Endometrium (tissue), 2 donors: Measurements from ENCODE around the gene NBEA.
"Not testable (repeated sequence)": the region's sequence is repeated elsewhere in the genome, so short reads cannot be mapped to it uniquely, and the experiment has no call there.

Experiments
- FAIRE-seq: peaks from 2 replicates; lab custom pipeline; 2012; peaks lifted over from hg19 to GRCh38; lab: Jason Lieb, UNC
- donor health status: control.
- donor health status: control.

NBEA gene

DNA sequence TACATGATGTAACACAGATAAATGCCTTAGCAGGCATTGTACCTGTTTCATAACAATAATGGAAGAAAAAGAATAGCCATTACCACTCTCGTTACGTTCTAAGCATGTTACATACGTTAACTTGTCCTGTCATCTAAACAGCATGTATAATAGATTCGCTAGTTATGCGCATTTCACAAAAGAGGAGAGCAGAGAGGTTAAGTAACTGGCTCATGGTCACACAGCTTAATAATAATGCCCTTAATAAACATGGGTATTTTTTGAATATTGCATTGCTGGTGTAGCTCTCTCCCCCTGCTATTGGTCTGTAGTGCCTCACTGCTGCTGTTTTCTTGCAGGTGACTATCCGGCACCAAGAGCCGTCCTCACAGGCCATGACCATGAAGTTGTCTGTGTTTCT is 722.7 kb downstream of the NBEA start:
- FAIRE-seq = no peak

DNA sequence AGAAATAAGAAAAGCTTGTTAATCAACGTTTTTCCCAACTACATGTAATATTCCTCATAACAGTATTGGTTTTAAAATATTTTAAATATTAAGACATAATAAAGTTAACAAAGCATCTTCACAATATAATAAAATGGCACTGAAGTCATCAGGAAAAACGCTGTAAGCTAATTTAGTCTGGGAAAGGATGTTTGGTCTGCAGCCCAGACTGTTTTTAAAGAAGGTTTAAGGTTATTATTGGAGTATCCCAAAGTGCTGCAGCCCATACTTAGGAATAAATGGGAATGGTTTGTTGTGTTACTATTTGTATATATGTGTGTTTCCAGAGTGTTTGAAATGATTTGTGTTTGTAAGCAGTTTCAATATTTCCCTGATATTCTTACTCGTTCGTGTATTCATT is 727.3 kb downstream of the NBEA start:
- FAIRE-seq = no peak

GRCh38 chr13:35672611-35673010 is 730.5 kb downstream of the NBEA start:
- peak; percentile 31 for FAIRE-seq

GRCh38 chr13:35675651-35676050 is 733.6 kb downstream of the NBEA start:
- FAIRE-seq = no peak

DNA sequence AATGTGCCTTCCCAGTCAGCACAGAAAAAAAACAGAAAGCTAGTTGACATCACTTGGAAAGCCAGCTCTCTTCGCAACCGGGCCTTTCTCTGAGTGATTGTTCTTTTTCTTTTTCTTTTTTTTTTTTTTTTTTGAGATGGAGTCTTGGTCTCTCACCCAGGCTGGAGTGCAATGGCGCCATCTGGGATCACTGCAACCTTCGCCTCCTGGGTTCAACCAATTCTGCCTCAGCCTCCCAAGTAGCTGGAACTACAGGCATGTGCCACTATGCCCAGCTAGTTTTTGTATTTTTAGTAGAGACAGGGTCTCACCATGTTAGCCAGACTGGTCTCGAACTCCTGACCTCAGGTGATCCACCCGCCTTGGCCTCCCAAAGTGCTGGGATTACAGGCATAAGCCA is 735.8 kb downstream of the NBEA start:
- not testable (repeated sequence) for FAIRE-seq

GRCh38 chr13:35681685-35682084 is 739.6 kb downstream of the NBEA start:
- no peak for FAIRE-seq

- FAIRE-seq = no peak
Measured at GRCh38 chr13:35684432-35684831, 742.4 kb downstream of the NBEA start.

- FAIRE-seq = no peak
Measured at GRCh38 chr13:35687336-35687735, 745.3 kb downstream of the NBEA start.

GRCh38 chr13:35690581-35691207 is 748.6 kb downstream of the NBEA start:
- FAIRE-seq = no peak

DNA sequence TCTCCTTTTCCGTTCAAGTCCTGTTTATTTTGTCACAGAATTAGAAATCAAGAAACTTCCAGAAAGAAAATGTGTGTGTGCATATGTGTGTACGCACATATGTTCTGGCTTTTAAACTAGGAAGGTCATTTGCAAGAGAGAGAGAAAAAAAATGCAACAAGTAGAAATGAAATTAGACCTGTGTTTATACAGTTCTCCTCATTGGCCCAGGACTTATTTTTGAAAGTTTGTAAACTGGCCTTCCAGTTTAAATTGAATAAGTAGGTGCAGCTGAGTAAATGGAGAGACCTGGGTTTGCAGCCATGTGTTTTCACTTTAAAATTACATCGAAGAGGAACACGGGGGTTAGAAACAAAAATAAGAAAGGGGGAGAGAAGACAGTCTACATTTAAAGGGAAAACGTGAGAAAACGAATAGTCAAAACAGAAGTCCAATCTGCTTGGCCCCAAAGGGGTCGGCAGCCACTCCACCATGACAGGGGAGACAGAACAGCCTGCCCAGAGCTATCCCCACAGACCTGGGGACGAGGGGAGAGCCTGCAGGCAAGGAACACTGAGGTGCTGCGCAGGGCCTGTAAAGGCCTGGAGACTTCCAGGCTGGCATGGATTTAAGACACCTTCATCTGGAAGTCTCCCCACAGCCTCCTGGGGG is 751.2 kb downstream of the NBEA start:
- no peak for FAIRE-seq

GRCh38 chr13:35694031-35694430 is 752.0 kb downstream of the NBEA start:
- no peak for FAIRE-seq

DNA sequence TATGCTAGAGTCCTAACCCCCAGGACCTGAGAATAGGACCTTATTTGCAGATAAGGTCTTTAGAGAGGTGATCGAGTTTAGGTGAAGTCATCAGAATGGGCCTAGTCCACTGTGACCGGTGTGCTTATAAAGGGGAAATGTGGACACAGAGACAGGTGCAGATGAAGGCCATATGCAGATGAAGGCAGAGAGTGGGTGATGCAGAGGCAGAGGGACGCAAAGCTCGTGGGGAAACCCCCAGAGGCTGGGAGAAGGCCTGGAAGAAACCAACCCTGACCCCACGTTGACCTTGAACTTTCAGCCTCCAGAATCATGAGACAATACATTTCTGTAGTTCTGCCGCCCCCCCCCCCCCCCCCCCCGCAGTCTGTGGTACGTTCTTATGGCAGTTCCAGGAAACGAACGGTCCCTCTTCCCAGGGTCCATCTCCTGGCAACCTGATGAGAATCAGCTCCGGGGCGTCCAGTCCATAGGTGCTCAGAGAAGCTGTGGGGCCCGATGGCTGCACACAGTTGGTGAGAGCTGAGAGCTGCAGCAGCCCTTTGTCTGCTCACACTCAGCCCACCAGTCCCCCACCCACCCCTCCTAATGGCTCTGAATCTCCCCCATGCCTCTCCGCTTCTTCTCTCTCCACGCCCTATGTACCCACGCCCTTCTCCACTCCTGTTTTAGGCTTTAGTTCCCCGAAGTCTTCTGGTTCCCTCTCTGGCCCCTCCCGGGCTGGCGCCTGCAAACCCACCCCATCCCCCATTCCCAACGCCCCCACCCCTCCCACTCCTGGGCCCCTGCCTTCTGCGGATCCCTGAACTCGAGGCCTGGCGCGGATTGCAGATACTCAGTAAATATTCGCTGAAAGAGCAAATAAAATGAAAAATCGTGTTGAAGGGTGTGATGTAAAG is 752.7 kb downstream of the NBEA start:
- FAIRE-seq = no peak

- no peak for FAIRE-seq
Measured at GRCh38 chr13:35695448-35695770, 753.3 kb downstream of the NBEA start.

DNA sequence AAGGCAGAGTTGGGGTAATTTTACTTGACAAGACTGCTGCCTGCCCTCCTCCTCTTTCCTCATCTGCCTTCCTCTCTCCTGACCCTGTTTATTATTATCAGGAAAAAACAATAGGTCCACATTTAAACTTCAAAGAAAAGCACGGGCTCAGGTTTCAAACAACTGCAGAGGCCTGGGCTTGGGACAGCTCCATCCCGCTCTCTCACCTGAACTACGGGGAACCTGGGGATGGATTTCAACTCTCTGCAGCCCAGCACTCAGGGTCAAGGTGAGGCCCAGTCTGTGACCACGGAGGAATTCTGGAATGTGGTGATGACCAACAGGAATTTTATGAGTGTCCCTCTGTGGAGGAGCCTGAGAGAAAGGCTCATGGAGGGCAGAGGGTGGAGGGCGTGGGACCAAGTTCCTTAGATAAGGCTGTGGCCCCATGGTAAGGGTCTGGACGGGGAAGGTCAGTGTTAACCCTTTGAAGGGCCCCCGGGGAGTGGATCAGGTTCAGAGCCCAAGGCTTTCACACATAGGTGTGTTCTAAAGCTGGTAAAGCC is 755.2 kb downstream of the NBEA start:
- no peak for FAIRE-seq

DNA sequence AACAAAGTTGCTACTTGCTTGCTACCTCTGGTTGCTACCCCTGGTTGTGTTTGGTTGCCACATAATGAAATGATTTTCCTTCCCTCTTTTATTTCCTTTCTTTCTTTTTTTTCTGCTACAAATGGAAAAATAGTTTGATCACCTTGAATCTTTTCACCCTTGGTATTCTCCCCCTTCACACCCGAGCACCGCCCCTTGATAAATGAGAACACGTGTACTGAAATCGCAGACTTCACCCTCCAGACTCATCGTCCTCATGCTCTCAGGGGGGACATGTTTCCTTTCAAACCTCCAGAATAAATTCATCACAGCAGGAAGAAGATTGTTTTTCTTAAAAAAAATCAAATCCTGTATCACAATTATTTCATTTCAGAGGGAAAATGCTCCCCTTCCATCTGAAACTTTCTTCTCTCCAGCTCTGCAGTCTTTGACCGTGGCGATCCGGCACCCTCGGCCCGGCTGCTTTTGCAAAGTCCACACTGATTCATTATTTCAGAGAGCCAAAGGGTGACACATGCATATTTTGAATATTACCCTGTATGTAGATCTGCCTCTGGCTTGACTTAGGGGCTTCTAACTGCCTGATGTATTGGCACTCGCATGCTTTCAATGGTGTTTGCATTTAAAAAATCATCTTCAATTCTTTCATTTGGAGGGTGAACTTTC is 757.0 kb downstream of the NBEA start:
- FAIRE-seq = no peak

GRCh38 chr13:35699825-35700510 is 757.9 kb downstream of the NBEA start:
- FAIRE-seq = no peak

- no peak for FAIRE-seq
Measured at GRCh38 chr13:35700671-35701070, 758.6 kb downstream of the NBEA start.

- no peak for FAIRE-seq
Measured at GRCh38 chr13:35702316-35702715, 760.2 kb downstream of the NBEA start.

DNA sequence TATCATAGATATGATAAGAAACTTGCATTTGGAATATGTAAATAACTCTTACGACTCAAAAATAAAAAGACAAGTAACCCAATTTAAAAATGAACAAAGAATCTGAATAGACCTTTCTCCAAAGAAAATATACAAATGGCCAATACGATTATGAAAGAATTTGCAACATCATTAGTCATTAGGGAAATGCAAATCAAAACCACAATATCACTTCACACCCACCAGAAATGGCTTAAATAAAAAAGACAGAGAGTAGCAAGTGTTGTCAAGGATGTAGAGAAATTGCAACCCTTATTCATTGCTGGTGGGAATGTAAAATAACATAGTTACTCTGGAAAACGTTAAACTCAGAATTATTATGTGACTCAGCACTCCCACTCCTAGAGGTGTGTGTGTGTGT is 761.0 kb downstream of the NBEA start:
- no peak for FAIRE-seq

DNA sequence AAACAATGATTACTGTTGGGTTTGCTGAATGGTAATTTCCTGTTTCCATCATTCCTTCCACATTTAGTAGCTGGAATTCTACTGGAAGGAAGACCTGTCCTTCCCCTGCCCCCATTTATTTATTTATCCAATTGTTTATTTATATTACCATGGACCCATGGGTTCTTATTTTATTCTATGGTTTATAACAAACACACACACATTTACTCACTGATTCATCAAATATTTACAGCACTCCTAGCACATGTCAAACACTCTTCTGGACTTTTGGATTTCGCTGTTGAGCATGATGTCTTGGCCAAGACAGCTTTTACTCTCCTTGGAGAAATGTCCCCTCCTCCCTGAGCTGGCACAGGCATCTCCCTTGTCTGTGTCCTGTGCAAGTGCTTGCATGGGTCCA is 762.3 kb downstream of the NBEA start:
- no peak for FAIRE-seq

GRCh38 chr13:35706281-35706680 is 764.2 kb downstream of the NBEA start:
- no peak for FAIRE-seq

GRCh38 chr13:35706721-35707120 is 764.7 kb downstream of the NBEA start:
- no peak for FAIRE-seq
